IPS-11a (cell line): ENCODE results near the gene CCDC85B.

Experiments used
- H3K4me3 ChIP-seq: one replicate; pipeline ENCODE4 v1.5.1; 2013; ENCODE audit warnings: low read depth, low read length, control low read depth

The CCDC85B gene

DNA sequence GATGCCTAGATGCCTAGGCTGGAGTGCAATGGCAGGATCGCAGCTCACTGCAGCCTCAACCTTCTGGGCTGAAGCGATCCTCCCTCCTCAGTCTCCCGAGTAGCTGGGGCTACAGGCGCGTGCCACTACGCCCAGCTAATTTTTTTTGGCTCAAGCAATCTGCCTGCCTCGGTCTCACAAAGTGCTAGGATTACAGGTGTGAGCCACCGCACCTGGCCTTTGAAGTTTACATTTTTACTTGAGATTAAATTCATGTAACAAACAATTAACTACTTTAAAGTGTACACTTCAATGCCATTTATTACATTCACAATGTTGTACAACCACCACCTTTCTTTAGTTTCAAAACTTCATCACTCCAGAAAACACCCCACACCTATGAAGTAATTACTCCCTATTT lies 13.2 kb downstream of the CCDC85B start:
- no peak overlapping the region for H3K4me3 ChIP-seq

- no peak overlapping the region for H3K4me3 ChIP-seq
These were observed 16.1 kb downstream of the CCDC85B start for GRCh38 chr11:65906602-65907001.

- H3K4me3 ChIP-seq, result no peak overlapping the region
These were observed 17.4 kb downstream of the CCDC85B start for GRCh38 chr11:65907878-65908277.

GRCh38 chr11:65911682-65912568 lies 21.5 kb downstream of the CCDC85B start:
- H3K4me3 ChIP-seq, result no peak overlapping the region

DNA sequence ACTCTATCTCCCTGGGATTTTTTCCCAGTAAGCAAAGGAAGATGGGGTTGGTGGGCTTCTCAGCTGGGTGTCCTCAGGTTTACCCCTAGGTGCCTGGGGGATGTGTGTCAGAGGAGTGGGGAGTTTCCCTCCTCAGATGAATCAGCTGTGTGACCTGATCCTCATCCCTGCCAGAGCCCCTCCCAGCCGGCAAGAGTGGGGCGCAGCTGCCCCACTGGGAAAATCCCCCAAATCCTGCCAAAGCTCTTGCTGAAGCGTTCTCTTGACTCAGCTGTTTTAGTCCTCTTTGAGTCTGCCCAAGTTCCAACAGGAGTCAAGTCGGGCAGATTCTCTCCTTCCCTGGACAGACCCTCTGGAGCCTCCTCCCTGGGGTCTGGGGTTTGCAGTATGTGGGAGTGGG lies 22.4 kb downstream of the CCDC85B start:
- H3K4me3 ChIP-seq, result no peak overlapping the region

DNA sequence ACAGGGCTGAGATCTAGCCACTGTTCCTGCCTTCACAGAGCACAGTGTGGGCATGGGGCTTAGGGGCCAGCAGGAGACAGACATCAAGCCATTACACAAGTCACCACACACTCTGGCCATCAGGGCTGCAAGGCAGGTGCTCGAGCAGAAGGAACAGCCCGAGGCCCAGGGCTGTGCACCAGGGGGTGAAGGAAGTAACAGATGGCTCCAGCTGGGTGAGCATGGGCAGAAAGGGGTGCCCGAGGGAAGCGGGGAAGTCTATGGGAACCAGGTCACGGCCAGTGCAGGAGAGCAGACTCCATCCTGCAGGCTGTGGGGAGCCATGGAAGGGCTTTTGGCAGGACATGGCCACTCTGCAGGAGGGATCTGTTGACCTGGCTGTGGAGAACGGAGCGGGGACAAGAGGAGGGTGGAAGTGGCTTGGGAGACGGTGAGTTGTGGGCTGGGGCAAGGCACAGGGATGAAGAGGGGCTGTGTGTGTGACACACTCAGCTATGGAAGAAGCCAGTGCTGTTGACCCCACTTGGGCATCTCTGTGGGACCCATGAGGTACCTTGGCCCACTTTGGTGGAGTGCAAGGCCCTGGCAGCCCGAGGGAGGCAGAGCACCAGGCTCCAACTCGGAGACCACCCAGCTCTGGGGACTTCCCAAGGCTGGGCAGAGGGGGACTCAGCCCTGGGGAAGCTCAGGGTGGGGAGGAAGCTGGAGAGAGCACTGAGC lies 24.8 kb downstream of the CCDC85B start:
- H3K4me3 ChIP-seq, result no peak overlapping the region

DNA sequence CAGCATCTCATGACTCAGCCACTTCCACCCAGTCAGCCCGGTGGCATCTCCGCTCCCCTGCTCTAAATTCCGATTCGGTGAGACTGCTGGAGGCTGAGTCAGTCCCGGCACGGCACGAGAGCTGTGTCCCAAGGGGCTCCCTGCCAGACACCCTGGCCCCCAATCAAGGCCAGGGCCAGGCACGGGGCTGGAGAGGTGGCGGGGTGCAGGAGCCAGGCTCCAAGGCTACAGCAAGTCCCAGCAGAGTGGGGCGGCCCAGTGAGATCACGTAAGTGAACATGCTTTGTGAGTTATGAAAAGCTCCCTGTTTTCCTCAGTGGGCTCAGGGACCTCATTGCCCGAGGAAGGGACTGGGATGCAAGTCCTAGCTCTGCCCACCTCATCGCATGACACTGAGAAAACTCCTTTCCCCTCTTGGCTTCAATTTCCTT lies 25.4 kb downstream of the CCDC85B start:
- no peak overlapping the region for H3K4me3 ChIP-seq

- no peak overlapping the region for H3K4me3 ChIP-seq
These were observed 25.9 kb downstream of the CCDC85B start for GRCh38 chr11:65916391-65916790.

DNA sequence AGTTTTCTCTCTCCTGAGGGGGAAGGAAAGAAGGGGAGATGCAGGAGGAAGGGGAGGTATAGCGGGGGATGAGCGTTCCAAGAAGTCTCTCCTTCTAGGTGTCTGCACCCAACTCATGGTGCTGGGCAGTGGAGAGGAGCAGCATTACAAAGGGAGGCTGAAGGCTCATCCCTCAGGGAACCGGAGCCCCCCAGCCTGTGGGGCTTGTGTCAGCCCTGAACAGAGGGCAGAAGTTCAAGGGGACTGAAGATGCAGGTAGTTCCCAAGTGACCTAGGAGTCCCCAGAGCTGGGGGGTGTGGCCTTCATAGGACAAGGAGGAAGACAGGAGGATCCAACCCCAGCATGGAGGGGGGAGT lies 26.6 kb downstream of the CCDC85B start:
- H3K4me3 ChIP-seq, result no peak overlapping the region

- peak overlapping the region; percentile 86 for H3K4me3 ChIP-seq
These were observed 27.1 kb downstream of the CCDC85B start for GRCh38 chr11:65917434-65918210.

- peak within 1 kb of the TSS; percentile 86 for H3K4me3 ChIP-seq
These were observed 28.0 kb downstream of the CCDC85B start, which contains the start of gene C11orf68 for GRCh38 chr11:65918211-65919140. Gene C11orf68, minus strand, starts transcription at chr11:65919062. Its CDS starts 31 bp downstream, at chr11:65919031.

DNA sequence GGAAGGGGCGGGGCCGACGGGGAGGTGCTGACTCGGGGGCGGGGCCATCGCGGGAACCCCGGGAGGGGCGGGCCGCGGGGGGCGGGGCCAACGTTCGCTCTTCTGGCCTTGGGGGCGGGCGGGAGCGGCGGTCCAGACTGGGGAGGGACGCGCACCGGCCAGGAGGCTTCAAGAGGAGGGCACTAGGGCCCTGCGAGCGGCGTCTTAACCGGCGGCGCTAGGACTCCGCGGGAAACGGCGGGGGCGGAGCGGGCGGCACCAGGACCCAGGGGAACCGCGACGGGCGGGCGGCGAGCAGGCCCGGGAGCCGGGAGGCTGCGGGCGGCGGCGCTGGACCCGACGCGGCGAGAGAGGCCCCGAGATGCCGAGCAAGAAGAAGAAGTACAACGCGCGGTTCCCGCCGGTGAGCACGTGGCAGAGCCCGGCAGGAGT lies 28.7 kb downstream of the CCDC85B start, which contains the start of gene DRAP1:
Gene DRAP1, plus strand, starts transcription at position 286 of the 432 bp plus-strand sequence. Its CDS starts 76 bp downstream, at position 362.
- peak within 1 kb of the TSS; percentile 86 for H3K4me3 ChIP-seq

DNA sequence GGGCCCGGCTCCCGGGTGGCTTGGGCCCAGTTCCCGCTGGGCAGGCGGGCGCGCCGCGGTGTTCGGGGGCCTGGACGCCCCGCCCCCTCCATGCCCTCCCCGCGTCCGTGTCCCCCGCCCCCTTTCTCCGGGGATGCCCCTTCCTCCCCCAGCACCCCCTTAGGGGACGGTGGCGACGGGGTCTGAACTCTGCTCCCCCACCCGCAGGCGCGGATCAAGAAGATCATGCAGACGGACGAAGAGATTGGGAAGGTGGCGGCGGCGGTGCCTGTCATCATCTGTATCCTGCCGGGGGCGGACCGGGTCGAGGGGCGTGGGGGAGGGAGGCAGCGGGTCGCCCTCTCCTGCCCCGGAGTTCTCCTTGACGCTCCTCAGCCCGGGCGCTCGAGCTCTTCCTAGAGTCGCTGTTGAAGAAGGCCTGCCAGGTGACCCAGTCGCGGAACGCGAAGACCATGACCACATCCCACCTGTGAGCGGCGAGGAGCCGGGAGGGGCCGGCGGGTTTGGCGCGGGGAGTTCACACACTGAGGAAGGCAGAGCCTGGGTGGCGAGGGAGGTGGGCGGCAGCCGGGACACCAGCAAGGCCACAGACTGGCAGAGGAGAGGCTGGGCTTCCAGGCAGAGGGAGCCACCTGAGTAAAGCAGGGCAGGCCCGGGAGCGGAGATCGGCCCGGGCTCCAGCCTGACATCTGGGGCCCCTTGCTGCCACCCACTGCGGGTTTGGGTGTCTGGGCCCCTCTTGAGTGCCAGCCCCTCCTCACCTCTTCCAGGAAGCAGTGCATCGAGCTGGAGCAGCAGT lies 29.3 kb downstream of the CCDC85B start:
- peak overlapping the region; percentile 70 for H3K4me3 ChIP-seq

DNA sequence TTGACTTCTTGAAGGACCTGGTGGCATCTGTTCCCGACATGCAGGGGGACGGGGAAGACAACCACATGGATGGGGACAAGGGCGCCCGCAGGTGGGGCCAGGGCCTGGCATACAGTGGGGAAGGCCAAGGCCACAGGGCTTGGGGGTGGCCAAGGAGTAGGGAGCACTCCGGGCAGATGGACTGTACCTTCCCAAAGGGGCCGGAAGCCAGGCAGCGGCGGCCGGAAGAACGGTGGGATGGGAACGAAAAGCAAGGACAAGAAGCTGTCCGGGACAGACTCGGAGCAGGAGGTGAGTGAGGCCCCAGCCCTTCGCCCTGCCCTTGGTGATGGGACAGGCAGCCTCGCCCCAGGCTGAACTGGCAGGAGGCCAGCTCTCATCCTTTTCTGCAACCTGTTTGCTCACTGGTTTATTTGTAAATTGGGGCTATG lies 29.9 kb downstream of the CCDC85B start:
- H3K4me3 ChIP-seq, result peak overlapping the region; percentile 70

- H3K4me3 ChIP-seq, result no peak overlapping the region
These were observed 30.6 kb downstream of the CCDC85B start for GRCh38 chr11:65921033-65921555.

DNA sequence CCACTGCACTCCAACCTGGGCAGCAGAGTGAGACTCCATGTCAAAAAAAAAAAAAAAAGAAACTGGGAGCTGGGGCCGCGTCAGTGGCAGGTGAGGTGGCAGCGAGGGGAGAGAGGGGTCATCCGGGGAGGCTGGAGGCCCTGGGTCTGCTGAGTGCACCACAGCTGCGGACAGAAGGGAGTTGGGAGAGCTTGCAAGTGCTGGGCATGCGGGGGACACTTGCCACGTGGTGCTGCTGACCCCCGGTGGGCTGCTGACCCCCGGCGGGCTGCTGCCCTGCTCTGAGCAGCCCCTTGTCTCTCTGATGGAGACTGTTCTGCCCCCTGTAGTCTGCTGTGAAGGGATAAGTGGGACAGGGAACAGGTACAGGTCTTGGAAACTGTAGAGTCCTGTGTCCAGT lies 31.4 kb downstream of the CCDC85B start:
- no peak overlapping the region for H3K4me3 ChIP-seq

DNA sequence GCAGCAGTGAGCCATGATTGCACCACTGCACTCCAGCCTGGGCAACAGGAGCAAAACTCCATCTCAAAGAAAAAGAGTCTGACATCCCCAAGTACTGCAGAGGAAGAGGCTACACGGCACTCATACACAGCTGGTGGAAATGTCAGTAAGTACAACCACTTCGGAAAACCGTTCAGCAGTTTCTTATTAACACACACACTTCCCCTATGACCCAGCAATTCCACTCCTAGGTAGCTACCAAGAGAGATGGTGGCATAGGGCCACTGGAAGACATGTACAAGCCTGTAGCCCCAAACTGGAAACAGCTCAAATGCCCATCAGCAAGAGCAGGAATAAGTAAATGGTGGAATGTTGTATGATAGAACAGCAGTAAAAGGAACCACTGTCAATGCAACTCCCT lies 32.1 kb downstream of the CCDC85B start:
- no peak overlapping the region for H3K4me3 ChIP-seq

DNA sequence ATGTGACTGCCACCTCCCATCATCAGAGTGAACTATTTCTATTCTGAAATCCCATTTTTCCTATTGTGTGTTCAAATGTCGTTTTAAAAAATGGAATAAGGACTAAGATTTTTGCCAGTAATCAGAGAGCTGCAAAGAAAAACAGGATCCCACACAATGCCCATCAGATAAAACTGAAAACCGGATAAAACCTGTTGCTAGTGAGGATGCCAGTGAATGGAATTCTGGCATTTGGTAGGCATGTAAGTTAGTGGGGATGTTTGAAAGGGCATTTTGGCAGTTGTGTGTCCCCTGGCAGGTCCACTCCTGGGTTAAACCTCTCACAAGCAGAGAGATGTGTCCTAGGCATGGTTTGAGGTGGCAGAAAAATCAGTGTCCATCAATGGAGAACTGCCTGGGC lies 34.9 kb downstream of the CCDC85B start:
- no peak overlapping the region for H3K4me3 ChIP-seq

DNA sequence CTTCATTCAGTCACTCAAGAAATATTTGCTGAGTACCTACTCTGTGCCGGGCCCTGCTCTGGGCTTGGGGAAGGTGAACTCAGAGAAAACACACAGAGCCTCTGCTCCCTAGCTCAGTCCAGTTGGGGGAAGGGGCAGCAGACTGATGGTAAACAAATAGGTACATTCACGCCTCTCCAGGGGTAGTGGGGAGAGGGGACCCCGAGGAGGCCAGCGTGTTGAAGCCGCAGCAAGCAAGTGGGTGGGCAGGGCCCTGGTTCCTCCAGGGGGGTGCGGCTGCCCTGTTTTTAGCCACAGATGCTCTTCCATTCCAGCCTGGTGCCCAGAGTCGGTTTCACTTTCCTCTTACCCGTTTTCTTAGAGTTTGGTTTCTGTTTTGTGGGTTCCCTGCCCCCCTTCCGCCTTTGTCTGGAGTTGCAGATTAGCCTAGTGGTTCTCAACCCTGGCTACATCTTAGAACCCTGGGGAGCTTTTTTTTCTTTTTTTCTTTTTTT lies 37.5 kb downstream of the CCDC85B start:
- H3K4me3 ChIP-seq, result no peak overlapping the region
